IMR-90 (cell line): Measurements from ENCODE around the gene GBX2.

ENCODE experiments used
- BHLHE40 ChIP-seq: fragments of 150-350 bp; IDR thresholded peaks from 2 replicates; pipeline ENCODE4 v1.6.1; 2016; ENCODE audit warnings: mild to moderate bottlenecking, low read depth, low read length
- CTCF ChIP-seq: conservative IDR thresholded peaks from 2 replicates; pipeline ENCODE4 v1.5.1; 2012; ENCODE audit warnings: mild to moderate bottlenecking, low read depth, low read length, improper control_type of control experiment

GRCh38 chr2:236131073-236131692 is 37.0 kb downstream of the GBX2 start:
- TF ChIP-seq CTCF: no peak
- no peak for TF ChIP-seq BHLHE40
